H1 (cell line): ENCODE data around the gene WDR11. TPM values are rescaled to one million over a fixed set of nuclear protein-coding genes. Genes with fewer than 3 reads are reported as not detected.

ENCODE experiments used
- ASH2L ChIP-seq: fragments of 200-600, 300-600 bp; sonication (generic); IDR thresholded peaks from one replicate; pipeline ENCODE4 v1.7.1; 2017; ENCODE audit warnings: low read length
- EGR1 ChIP-seq: IDR thresholded peaks from 2 replicates; pipeline ENCODE4 v1.6.1; 2011; ENCODE audit warnings: low read depth, low read length, borderline replicate concordance
- EP300 ChIP-seq, 2 experiments: IDR thresholded peaks; 1 replicate in 1 of 2; 2 replicates in 1 of 2; pipeline ENCODE4 v1.6.1; 2011 to 2012; ENCODE audit warnings: low read depth in 2 of 2, low read length in 2 of 2, mild to moderate bottlenecking in 2 of 2, borderline replicate concordance in 1 of 2, inconsistent platforms in 1 of 2, moderate library complexity in 1 of 2
- FOSL1 ChIP-seq: IDR thresholded peaks from 2 replicates; pipeline ENCODE4 v1.6.1; 2011; ENCODE audit warnings: mild to moderate bottlenecking, low read depth, low read length, moderate library complexity; ENCODE audit not compliant: insufficient read depth
- SAP30 ChIP-seq: fragments of 300-600 bp; sonication (generic); IDR thresholded peaks from 2 replicates; pipeline ENCODE4 v1.7.1; 2012; ENCODE audit warnings: low read length, moderate library complexity, mild to moderate bottlenecking, inconsistent platforms; ENCODE audit not compliant: insufficient read depth, insufficient replicate concordance
- YY1 ChIP-seq: IDR thresholded peaks from 2 replicates; pipeline ENCODE4 v1.6.1; 2011; ENCODE audit warnings: low read depth, mild to moderate bottlenecking, low read length
- polyA plus RNA-seq, 7 experiments: library from polyadenylated mRNA; depleted of rRNA in 3 of 7; stranded (reverse) in 5 of 7; unstranded in 2 of 7; fragments of >200 nt in 5 of 7; fragments of 200-250 nt in 2 of 7; gene quantifications; 1 replicate in 5 of 7; 2 replicates in 1 of 7; 4 replicates in 1 of 7; pipeline versions ENCODE4 v1.2.1 to v1.2.3, GENCODE V29; 2011 to 2013; ENCODE audit warnings: missing spikeins in 2 of 7, mixed read lengths in 2 of 7
- total RNA-seq: library from RNA; stranded (reverse); fragmentation: NEBNext Ultra II Directional; extraction: Animal tissue kit (Norgen Biotek cat#: 25700); gene quantifications from 2 replicates; pipeline ENCODE4 v1.2.1, GENCODE V29; 2021
- TF ChIP-seq, protein P1 (sequence below): fragments of 300-600 bp; sonication (generic); IDR thresholded peaks from 2 replicates; pipeline ENCODE4 v1.7.1; 2012; ENCODE audit warnings: low read length, moderate library complexity, mild to moderate bottlenecking, inconsistent platforms; ENCODE audit not compliant: insufficient replicate concordance

WDR11 gene
- total and polyA plus RNA-seq, 2 of the 8 experiments (the other 6 are each of a cell fraction or from before 2014, with no cell fraction given) = 39.7 to 41.9 TPM

DNA sequence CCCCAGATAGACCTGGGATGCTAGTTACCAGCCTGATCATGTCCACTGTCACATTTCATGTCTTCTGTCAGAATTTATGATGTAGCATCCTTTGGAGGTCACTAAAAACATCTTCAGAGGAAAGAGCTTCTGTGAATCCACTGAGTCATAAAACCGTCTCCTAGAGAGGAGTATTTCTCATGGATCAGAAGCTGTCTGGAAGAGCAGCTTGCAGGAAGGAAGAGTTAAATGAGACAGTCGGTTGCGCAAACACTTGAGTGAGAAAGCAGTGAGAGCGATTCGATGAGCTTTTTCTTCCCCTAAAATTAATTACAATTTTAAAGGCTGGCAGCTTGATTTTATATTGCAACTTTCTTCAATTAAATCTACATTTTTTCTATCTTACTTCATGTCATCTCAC lies 47.2 kb upstream of the WDR11 start (continued):
- TF ChIP-seq, protein P1, sequence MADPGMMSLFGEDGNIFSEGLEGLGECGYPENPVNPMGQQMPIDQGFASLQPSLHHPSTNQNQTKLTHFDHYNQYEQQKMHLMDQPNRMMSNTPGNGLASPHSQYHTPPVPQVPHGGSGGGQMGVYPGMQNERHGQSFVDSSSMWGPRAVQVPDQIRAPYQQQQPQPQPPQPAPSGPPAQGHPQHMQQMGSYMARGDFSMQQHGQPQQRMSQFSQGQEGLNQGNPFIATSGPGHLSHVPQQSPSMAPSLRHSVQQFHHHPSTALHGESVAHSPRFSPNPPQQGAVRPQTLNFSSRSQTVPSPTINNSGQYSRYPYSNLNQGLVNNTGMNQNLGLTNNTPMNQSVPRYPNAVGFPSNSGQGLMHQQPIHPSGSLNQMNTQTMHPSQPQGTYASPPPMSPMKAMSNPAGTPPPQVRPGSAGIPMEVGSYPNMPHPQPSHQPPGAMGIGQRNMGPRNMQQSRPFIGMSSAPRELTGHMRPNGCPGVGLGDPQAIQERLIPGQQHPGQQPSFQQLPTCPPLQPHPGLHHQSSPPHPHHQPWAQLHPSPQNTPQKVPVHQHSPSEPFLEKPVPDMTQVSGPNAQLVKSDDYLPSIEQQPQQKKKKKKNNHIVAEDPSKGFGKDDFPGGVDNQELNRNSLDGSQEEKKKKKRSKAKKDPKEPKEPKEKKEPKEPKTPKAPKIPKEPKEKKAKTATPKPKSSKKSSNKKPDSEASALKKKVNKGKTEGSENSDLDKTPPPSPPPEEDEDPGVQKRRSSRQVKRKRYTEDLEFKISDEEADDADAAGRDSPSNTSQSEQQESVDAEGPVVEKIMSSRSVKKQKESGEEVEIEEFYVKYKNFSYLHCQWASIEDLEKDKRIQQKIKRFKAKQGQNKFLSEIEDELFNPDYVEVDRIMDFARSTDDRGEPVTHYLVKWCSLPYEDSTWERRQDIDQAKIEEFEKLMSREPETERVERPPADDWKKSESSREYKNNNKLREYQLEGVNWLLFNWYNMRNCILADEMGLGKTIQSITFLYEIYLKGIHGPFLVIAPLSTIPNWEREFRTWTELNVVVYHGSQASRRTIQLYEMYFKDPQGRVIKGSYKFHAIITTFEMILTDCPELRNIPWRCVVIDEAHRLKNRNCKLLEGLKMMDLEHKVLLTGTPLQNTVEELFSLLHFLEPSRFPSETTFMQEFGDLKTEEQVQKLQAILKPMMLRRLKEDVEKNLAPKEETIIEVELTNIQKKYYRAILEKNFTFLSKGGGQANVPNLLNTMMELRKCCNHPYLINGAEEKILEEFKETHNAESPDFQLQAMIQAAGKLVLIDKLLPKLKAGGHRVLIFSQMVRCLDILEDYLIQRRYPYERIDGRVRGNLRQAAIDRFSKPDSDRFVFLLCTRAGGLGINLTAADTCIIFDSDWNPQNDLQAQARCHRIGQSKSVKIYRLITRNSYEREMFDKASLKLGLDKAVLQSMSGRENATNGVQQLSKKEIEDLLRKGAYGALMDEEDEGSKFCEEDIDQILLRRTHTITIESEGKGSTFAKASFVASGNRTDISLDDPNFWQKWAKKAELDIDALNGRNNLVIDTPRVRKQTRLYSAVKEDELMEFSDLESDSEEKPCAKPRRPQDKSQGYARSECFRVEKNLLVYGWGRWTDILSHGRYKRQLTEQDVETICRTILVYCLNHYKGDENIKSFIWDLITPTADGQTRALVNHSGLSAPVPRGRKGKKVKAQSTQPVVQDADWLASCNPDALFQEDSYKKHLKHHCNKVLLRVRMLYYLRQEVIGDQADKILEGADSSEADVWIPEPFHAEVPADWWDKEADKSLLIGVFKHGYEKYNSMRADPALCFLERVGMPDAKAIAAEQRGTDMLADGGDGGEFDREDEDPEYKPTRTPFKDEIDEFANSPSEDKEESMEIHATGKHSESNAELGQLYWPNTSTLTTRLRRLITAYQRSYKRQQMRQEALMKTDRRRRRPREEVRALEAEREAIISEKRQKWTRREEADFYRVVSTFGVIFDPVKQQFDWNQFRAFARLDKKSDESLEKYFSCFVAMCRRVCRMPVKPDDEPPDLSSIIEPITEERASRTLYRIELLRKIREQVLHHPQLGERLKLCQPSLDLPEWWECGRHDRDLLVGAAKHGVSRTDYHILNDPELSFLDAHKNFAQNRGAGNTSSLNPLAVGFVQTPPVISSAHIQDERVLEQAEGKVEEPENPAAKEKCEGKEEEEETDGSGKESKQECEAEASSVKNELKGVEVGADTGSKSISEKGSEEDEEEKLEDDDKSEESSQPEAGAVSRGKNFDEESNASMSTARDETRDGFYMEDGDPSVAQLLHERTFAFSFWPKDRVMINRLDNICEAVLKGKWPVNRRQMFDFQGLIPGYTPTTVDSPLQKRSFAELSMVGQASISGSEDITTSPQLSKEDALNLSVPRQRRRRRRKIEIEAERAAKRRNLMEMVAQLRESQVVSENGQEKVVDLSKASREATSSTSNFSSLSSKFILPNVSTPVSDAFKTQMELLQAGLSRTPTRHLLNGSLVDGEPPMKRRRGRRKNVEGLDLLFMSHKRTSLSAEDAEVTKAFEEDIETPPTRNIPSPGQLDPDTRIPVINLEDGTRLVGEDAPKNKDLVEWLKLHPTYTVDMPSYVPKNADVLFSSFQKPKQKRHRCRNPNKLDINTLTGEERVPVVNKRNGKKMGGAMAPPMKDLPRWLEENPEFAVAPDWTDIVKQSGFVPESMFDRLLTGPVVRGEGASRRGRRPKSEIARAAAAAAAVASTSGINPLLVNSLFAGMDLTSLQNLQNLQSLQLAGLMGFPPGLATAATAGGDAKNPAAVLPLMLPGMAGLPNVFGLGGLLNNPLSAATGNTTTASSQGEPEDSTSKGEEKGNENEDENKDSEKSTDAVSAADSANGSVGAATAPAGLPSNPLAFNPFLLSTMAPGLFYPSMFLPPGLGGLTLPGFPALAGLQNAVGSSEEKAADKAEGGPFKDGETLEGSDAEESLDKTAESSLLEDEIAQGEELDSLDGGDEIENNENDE = no peak
- TF ChIP-seq EGR1 (no peak), EP300 (IDR thresholded peaks at IDR 0.05; ENCODE audit: borderline replicate concordance in 1 of 2, low read depth in 2 of 2, low read length in 2 of 2) (no peak), SAP30 (no peak), FOSL1 (no peak), YY1 (no peak), ASH2L (no peak)
